ENCODE results near the gene TTLL12.

TTLL12 gene

GRCh38 chr22:43218786-43219185 is 31.9 kb upstream of the TTLL12 start:
- H3K36me3 ChIP-seq (replicated peaks; ENCODE audit: low read depth, low read length) = no peaks in the 10 kb centered on the region

GRCh38 chr22:43217285-43218030 is 30.5 kb upstream of the TTLL12 start:
- H3K4me1 ChIP-seq (ENCODE audit: low read length) = no peaks in the 10 kb centered on the region
- H3K79me2 ChIP-seq (ENCODE audit: low read length) = no peaks in the 10 kb centered on the region
- H3K4me3 ChIP-seq (ENCODE audit: low read length) = no peak overlapping the region
- peaks cover 4% of the 10 kb centered on the region; the same call in 1 of the 2 replicates for H3K27me3 ChIP-seq (ENCODE audit: low read depth, low read length)
- H3K36me3 ChIP-seq (replicated peaks; ENCODE audit: low read depth, low read length) = no peaks in the 10 kb centered on the region
- no peak for TF ChIP-seq CTCF (IDR thresholded peaks at IDR 0.05; ENCODE audit: low read depth, low read length)
- TF ChIP-seq EZH2phosphoT487 (IDR thresholded peaks at IDR 0.05; ENCODE audit: low read depth) = no peak
- H3K27ac ChIP-seq (ENCODE audit: low read length) = no peak overlapping the region
- no peak overlapping the region for H3K4me2 ChIP-seq (ENCODE audit: low read length)
- H3K9me3 ChIP-seq (ENCODE audit: insufficient read depth, low read length) = no peaks in the 10 kb centered on the region
- no peak overlapping the region for H3K9ac ChIP-seq (ENCODE audit: low read length)
- no peak overlapping the region for H2AFZ ChIP-seq (ENCODE audit: low read depth, low read length)
- H4K20me1 ChIP-seq (ENCODE audit: insufficient read depth, low read length) = 0 out of 2 replicates have a peak, but pooled peaks cover 2% of the 10 kb centered on the region

More at GRCh38 chr22:43218786-43219185, 31.9 kb upstream of the TTLL12 start:
- H3K4me2 ChIP-seq (ENCODE audit: low read length) = no peak overlapping the region
- no peaks in the 10 kb centered on the region for H3K4me1 ChIP-seq (ENCODE audit: low read length)
- peaks cover 3% of the 10 kb centered on the region; the same call in 1 of the 2 replicates for H3K27me3 ChIP-seq (ENCODE audit: low read depth, low read length)
- H3K79me2 ChIP-seq (ENCODE audit: low read length) = no peaks in the 10 kb centered on the region
- no peak overlapping the region for H3K4me3 ChIP-seq (ENCODE audit: low read length)
- H3K9ac ChIP-seq (ENCODE audit: low read length) = no peak overlapping the region
- H3K27ac ChIP-seq (ENCODE audit: low read length) = no peak overlapping the region
- no peak overlapping the region for H2AFZ ChIP-seq (ENCODE audit: low read depth, low read length)
- H4K20me1 ChIP-seq (ENCODE audit: insufficient read depth, low read length) = no peaks in the 10 kb centered on the region
- no peaks in the 10 kb centered on the region for H3K9me3 ChIP-seq (ENCODE audit: insufficient read depth, low read length)
- TF ChIP-seq EZH2phosphoT487 (IDR thresholded peaks at IDR 0.05; ENCODE audit: low read depth) = no peak
- no peak for TF ChIP-seq CTCF (IDR thresholded peaks at IDR 0.05; ENCODE audit: low read depth, low read length)

GRCh38 chr22:43216738-43217137 is 29.8 kb upstream of the TTLL12 start:
- no peaks in the 10 kb centered on the region for H3K9me3 ChIP-seq (ENCODE audit: insufficient read depth, low read length)

More at GRCh38 chr22:43216738-43217137, 29.8 kb upstream of the TTLL12 start:
- Histone ChIP-seq H3K4me3 (ENCODE audit: low read length) (no peak overlapping the region), H3K36me3 (replicated peaks; ENCODE audit: low read depth, low read length) (no peaks in the 10 kb centered on the region), H3K4me1 (ENCODE audit: low read length) (no peaks in the 10 kb centered on the region), H3K27ac (ENCODE audit: low read length) (no peak overlapping the region), H3K4me2 (ENCODE audit: low read length) (no peak overlapping the region), H3K9ac (ENCODE audit: low read length) (no peak overlapping the region), H2AFZ (ENCODE audit: low read depth, low read length) (no peak overlapping the region), H4K20me1 (ENCODE audit: insufficient read depth, low read length) (0 out of 2 replicates have a peak, but pooled peaks cover 2% of the 10 kb centered on the region), H3K27me3 (ENCODE audit: low read depth, low read length) (peaks cover 4% of the 10 kb centered on the region; the same call in 1 of the 2 replicates), H3K79me2 (ENCODE audit: low read length) (no peaks in the 10 kb centered on the region)
- TF ChIP-seq EZH2phosphoT487 (IDR thresholded peaks at IDR 0.05; ENCODE audit: low read depth) = no peak
- no peak for TF ChIP-seq CTCF (IDR thresholded peaks at IDR 0.05; ENCODE audit: low read depth, low read length)
